Measurements from ENCODE around the gene DDX11.
"Not testable (repeated sequence)": the region's sequence is repeated elsewhere in the genome, so short reads cannot be mapped to it uniquely, and the experiment has no call there.

GRCh38 chr12:31052121-31052520 lies 21.5 kb upstream of the DDX11 start:
- not testable (repeated sequence) for TF ChIP-seq POLR2A (IDR thresholded peaks at IDR 0.05)
- TF ChIP-seq, protein P1, sequence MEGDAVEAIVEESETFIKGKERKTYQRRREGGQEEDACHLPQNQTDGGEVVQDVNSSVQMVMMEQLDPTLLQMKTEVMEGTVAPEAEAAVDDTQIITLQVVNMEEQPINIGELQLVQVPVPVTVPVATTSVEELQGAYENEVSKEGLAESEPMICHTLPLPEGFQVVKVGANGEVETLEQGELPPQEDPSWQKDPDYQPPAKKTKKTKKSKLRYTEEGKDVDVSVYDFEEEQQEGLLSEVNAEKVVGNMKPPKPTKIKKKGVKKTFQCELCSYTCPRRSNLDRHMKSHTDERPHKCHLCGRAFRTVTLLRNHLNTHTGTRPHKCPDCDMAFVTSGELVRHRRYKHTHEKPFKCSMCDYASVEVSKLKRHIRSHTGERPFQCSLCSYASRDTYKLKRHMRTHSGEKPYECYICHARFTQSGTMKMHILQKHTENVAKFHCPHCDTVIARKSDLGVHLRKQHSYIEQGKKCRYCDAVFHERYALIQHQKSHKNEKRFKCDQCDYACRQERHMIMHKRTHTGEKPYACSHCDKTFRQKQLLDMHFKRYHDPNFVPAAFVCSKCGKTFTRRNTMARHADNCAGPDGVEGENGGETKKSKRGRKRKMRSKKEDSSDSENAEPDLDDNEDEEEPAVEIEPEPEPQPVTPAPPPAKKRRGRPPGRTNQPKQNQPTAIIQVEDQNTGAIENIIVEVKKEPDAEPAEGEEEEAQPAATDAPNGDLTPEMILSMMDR (IDR thresholded peaks at IDR 0.05), result not testable (repeated sequence)
